NCI-H526 treated with DMSO at 0.1 percent for 48 hours (cell line): ENCODE measurements around the gene DLGAP5.

Experiments used
- DNase-seq: peaks from one replicate; lab custom pipeline; 2025; lab: John Stamatoyannopoulos, UW

DLGAP5 gene

DNA sequence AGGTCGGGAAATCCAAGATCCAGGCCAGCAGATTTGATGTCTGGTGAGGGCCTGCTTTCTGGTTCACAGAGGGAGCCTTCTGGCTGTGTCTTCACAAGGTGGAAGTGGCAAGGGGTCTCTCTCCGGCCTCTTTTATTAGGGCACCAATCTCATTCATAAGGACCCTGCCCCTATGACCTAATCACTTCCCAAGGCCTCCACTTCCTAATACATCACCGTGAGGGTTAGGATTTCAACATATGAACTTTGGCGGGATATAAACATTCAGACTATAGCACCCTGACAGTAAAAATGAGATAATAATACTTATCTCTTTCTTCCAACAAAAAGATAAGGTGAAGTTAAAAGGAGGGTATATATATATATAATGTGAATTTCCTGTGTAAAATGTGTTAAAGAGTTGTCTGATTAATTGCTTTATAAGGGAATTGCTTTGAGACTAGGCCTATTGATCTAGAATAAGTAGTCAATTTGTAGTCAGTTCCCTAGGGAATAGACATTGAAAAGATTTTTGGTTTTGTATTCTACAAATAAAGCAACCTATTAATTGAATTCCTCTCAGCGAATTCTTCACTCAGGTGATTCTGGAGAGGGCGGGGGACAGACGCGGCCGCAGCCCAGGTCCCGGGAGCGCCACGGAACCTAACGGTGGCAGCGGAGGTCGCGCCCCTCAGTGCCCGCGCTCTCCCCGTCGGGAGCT is 62.8 kb downstream of the DLGAP5 start:
- no peak for DNase-seq

- peak; percentile 58 for DNase-seq
Measured at GRCh38 chr14:55127460-55127951, 63.9 kb downstream of the DLGAP5 start.

GRCh38 chr14:55126932-55127459 is 64.4 kb downstream of the DLGAP5 start:
- DNase-seq = no peak

- DNase-seq = no peak
Measured at GRCh38 chr14:55126034-55126433, 65.4 kb downstream of the DLGAP5 start.

GRCh38 chr14:55125403-55125802 is 66.0 kb downstream of the DLGAP5 start:
- no peak for DNase-seq

GRCh38 chr14:55124774-55125386 is 66.5 kb downstream of the DLGAP5 start:
- DNase-seq = no peak

DNA sequence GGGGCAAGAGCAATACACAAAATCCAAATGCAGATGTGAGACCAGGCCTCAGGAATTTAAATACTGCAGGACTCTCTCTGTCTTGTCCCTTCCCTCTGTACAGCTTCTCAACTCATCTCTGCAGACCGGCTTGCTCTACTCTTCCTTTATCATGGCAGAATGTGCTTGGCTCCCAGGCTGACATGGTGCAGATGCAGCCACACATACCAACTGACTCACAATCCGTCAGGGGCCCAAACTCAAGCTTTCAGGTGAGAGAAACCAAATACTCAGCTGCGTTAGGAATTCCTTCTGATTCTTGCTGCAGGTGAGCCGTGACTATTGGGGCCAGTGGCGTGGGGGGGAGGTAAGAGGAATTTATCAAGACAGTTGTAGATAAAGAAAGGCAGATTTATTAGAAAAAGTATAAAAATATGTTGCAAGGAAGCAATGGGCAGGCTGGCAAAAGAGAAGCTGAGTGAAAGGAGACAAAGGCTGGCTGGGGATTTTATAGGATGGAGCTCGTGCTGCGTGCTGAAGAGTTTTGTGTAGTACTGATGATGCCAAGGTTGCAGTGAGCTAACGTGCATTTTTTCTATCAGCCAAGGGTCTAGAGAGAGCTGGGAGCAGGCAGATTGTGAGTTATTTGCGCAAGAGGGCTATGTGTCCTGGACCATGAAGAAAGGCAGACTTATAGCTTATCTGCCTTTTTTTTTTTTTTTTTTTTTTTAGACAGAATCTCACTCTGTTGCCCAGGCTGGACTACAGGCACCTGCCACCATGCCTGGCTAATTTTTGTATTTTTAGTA is 67.3 kb downstream of the DLGAP5 start:
- DNase-seq = no peak

DNA sequence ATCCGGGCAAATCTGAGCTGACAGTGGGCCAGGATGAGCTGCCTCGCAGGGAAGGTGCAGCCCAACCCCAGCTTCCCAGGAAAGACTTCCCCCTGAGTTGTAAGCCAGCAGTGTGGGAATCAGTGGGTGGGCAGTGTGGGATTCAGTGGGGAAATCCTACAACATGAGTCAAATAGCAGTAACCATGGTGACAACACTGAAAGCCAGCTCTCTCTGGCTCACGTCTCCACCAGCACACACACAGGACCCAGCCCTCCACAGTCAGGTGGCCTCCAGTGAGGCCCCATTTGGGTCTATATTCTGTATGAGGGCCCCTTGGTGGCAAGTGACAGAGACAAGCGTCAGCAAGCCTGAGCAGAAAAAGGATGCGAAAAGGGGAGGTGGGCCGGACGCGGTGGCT is 68.3 kb downstream of the DLGAP5 start:
- no peak for DNase-seq

- DNase-seq = peak; percentile 14
Measured at GRCh38 chr14:55122440-55122986, 68.9 kb downstream of the DLGAP5 start.

GRCh38 chr14:55121628-55122439 is 69.6 kb downstream of the DLGAP5 start:
- DNase-seq = no peak

GRCh38 chr14:55120571-55121495 is 70.6 kb downstream of the DLGAP5 start:
- no peak for DNase-seq

DNA sequence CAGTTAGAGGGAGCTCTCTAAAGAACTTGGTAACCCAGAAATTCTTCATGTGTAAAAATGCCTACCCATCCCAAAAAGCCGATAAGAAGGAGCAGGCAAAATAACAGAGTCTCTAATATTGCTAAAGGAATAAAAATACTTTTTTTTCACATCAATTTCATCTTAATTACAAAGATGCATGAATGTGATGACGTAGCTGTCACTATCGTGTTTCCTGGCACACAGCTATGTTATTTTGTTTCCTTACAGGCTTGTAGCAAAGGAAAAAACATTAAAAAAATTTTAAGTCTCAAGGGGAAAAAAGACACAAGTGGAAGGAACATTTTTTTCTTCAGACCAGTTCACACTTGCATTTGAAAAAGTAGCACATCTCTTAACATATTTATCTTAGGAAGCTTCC is 72.6 kb downstream of the DLGAP5 start:
- no peak for DNase-seq

DNA sequence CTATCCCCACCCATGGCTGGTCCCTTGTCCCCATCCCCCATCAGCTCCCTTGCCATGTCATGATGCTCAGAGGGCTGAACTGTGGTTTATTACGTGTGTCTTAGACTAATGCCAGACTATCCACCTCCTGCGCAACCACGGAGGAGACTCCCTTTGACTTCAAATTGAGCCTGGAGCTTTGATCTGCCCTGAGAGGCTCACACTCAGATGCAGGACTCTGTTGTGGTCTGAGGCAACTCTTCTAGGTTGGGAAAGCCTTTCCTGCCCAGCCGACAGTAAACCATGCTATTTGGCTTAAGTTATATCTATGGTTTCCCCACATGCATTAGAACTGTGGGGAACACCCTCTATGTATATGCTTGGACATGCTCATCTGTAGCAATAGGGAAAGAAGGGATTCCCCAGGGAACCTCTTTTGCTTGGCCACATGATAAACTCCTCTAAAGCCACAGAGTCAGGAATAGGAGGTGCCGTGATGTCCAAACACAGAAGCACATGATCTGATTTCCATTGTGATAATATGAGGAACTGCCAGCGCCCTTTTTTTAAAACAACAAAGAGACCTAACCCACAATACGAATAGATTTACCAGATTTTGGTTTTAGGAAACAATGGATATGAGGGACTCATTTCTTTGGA is 73.5 kb downstream of the DLGAP5 start:
- DNase-seq = peak; percentile 74

DNA sequence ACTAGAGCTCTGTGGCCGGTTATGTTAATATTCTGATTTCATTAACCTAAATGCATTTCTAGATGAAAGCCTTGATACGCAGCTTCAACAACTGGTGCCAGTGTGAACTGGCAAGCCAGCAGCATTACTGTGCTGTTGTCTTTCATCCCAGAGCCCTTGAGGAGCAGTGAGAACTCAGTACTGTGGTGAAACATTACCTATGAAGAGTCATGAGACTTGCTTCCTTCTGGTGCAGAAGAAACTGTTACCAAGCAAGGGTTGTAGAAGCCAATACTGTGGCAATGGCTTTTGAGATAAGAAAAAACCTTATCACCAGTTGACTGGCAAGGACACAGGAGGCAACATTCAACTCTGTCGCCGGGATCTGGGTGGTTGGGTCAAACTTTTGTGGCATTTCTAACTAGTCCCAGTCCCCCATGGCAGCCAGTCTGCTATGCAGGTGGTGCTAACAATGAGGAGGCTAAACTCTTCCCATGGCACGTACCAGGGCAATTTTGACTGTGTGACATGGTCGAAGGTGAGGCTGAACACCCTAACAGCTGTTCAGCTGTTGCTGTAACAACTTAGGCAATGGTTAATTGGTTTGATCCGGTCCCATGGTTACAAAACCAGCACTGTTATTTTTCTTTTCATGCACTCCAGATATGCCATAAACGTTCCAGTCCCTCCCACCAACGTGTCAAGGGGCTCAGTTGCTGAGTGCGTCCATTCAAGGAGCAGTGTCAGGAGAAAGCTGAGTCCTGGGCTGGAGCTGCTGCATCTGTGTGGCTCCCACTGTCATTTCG is 74.9 kb downstream of the DLGAP5 start:
- DNase-seq = no peak

DNA sequence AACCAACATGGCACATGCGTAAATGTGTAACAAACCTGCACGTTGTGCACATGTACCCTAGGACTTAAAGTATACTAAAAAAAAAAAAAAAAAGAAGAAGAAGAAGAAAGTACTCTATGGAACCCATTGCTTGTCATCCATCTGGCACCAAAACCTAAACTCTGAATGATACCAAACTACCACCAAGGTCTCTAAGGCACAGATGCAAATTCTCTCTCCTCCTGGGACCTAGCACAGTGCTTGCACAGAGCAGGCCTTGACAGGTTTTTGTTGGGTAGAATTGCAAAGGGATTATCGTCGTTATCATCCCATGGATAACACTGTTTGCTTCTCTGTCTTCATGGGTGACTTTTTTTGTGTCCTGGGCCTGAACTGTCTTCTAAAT is 75.5 kb downstream of the DLGAP5 start:
- DNase-seq = peak; percentile 38

- no peak for DNase-seq
Measured at GRCh38 chr14:55115460-55115859, 75.9 kb downstream of the DLGAP5 start.

- DNase-seq = no peak
Measured at GRCh38 chr14:55114720-55115119, 76.7 kb downstream of the DLGAP5 start.

GRCh38 chr14:55111122-55111708 is 80.2 kb downstream of the DLGAP5 start:
- DNase-seq = no peak

GRCh38 chr14:55109836-55110235 is 81.5 kb downstream of the DLGAP5 start:
- no peak for DNase-seq
